ENCODE measurements around the gene ALDH1B1. TPM values are rescaled to one million over a fixed set of nuclear protein-coding genes. Genes with fewer than 3 reads are reported as not detected.
A peak's percentile ranks its signal among the peaks of the same experiment; 100 is the strongest.

ALDH1B1 gene
- total RNA-seq, 1 experiment from 2014 or later, result 29.0 TPM

DNA sequence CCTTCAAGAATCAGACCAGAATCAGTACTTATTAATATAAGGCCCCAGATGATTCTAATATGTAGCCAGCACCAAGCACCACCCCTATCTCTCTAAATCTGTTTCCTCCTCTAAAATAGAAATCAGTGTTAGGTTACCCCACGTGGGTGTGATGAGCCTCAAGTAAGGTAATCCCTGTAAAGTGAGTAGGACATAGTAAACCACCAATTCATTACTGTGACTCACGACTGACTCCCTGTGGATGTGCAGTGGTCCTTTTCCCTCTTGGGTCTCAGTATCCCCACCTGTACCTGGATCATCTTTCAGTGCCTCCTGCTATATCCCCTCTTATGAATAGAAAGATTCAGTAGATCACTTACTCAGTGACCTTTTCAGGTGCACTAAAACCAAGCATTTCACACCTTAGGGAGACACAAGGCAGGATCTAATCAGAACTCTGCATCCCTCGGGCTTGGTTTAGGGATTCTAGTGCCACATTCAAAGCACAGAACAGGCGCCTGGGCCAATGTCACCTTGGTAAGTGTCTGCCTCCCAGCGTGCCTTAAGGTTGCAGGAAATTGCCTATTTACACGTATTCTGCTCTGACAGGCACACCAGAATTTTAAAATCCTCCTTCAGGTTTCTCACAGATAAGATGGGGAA lies 12.2 kb upstream of the ALDH1B1 start:
- H3K79me2 ChIP-seq (ENCODE audit: low read length), result no peaks in the 10 kb centered on the region
- no peaks in the 10 kb centered on the region for H3K9me3 ChIP-seq (ENCODE audit: low read length)
- H3K27me3 ChIP-seq (ENCODE audit: low read length), result no peaks in the 10 kb centered on the region
- intact Hi-C loops (cut with micrococcal nuclease), result no loop called here
- TF ChIP-seq CTCF (conservative IDR thresholded peaks at IDR 0.05; ENCODE audit: low read depth, low read length), result peak; percentile 45; the same call in 1 of the 2 replicates
- TF ChIP-seq EZH2 (IDR thresholded peaks at IDR 0.05; ENCODE audit: low read length, unreplicated experiment), result no peak
- H2AFZ ChIP-seq (ENCODE audit: low read length), result no peak overlapping the region
- ChIA-PET POLR2A (ENCODE audit: unreplicated experiment) (no interaction called here), CTCF (no interaction called here)
- H3K4me2 ChIP-seq (ENCODE audit: low read length), result peak overlapping the region; percentile 3
- BruUV-seq (replicated peaks), result no TSS peak
- H3K4me1 ChIP-seq (ENCODE audit: insufficient read depth, low read length), result peaks cover 31% of the 10 kb centered on the region
- no peaks in the 10 kb centered on the region for H4K20me1 ChIP-seq (ENCODE audit: low read length)
- peak overlapping the region; percentile 28 for H3K27ac ChIP-seq (ENCODE audit: low read length)
- no peak overlapping the region for H3K9ac ChIP-seq (ENCODE audit: low read length)
- H3K9me2 ChIP-seq (replicated peaks; ENCODE audit: low read length), result no peaks in the 10 kb centered on the region
- ATAC-seq, result peak; percentile 76
- no peaks in the 10 kb centered on the region for H3K36me3 ChIP-seq (ENCODE audit: low read depth, low read length)
- H3K4me3 ChIP-seq (ENCODE audit: low read length), result no peak overlapping the region
- DNase-seq, result peak; percentile 71
- no peaks in the 10 kb centered on the region for H3F3A ChIP-seq (ENCODE audit: low read length, unreplicated experiment)

GRCh38 chr9:38380872-38381534 lies 11.5 kb upstream of the ALDH1B1 start:
- no peaks in the 10 kb centered on the region for H4K20me1 ChIP-seq (ENCODE audit: low read length)
- ChIA-PET POLR2A (ENCODE audit: unreplicated experiment) (no interaction called here), CTCF (no interaction called here)
- peak overlapping the region; percentile 28 for H3K27ac ChIP-seq (ENCODE audit: low read length)
- ATAC-seq, result peak; percentile 56
- BruUV-seq (replicated peaks), result no TSS peak
- H3F3A ChIP-seq (ENCODE audit: low read length, unreplicated experiment), result no peaks in the 10 kb centered on the region
- peaks cover 31% of the 10 kb centered on the region for H3K4me1 ChIP-seq (ENCODE audit: insufficient read depth, low read length)
- no peaks in the 10 kb centered on the region for H3K9me3 ChIP-seq (ENCODE audit: low read length)
- no peak overlapping the region for H3K9ac ChIP-seq (ENCODE audit: low read length)
- no peak for TF ChIP-seq EZH2phosphoT487 (IDR thresholded peaks at IDR 0.05; ENCODE audit: borderline replicate concordance, low read length)
- no peak for TF ChIP-seq EZH2 (IDR thresholded peaks at IDR 0.05; ENCODE audit: low read length, unreplicated experiment)
- TF ChIP-seq CTCF (conservative IDR thresholded peaks at IDR 0.05; ENCODE audit: low read depth, low read length), result no peak
- H3K4me2 ChIP-seq (ENCODE audit: low read length), result peak overlapping the region; percentile 22; the same call in 1 of the 2 replicates
- no peaks in the 10 kb centered on the region for H3K79me2 ChIP-seq (ENCODE audit: low read length)
- DNase-seq, result peak; percentile 54
- H3K27me3 ChIP-seq (ENCODE audit: low read length), result no peaks in the 10 kb centered on the region
- intact Hi-C loops (cut with micrococcal nuclease), result no loop called here
- H2AFZ ChIP-seq (ENCODE audit: low read length), result peak overlapping the region; percentile 38; the same call in 1 of the 2 replicates
- H3K36me3 ChIP-seq (ENCODE audit: low read depth, low read length), result no peaks in the 10 kb centered on the region
- H3K4me3 ChIP-seq (ENCODE audit: low read length), result no peak overlapping the region
- H3K9me2 ChIP-seq (replicated peaks; ENCODE audit: low read length), result no peaks in the 10 kb centered on the region

- Histone ChIP-seq H3K4me1 (ENCODE audit: insufficient read depth, low read length) (peaks cover 31% of the 10 kb centered on the region), H3K36me3 (ENCODE audit: low read depth, low read length) (no peaks in the 10 kb centered on the region), H2AFZ (ENCODE audit: low read length) (no peak overlapping the region), H3K4me3 (ENCODE audit: low read length) (no peak overlapping the region), H3K4me2 (ENCODE audit: low read length) (no peak overlapping the region), H3K27me3 (ENCODE audit: low read length) (no peaks in the 10 kb centered on the region), H3K9ac (ENCODE audit: low read length) (no peak overlapping the region), H3K9me2 (replicated peaks; ENCODE audit: low read length) (no peaks in the 10 kb centered on the region), H3K79me2 (ENCODE audit: low read length) (no peaks in the 10 kb centered on the region), H4K20me1 (ENCODE audit: low read length) (no peaks in the 10 kb centered on the region), H3F3A (ENCODE audit: low read length, unreplicated experiment) (no peaks in the 10 kb centered on the region), H3K27ac (ENCODE audit: low read length) (no peak overlapping the region), H3K9me3 (ENCODE audit: low read length) (no peaks in the 10 kb centered on the region)
- no TSS peak for BruUV-seq (replicated peaks)
- POLR2A ChIA-PET (ENCODE audit: unreplicated experiment), result no interaction called here
- ATAC-seq, result no peak
- TF ChIP-seq EZH2phosphoT487 (IDR thresholded peaks at IDR 0.05; ENCODE audit: borderline replicate concordance, low read length), result no peak
- TF ChIP-seq CTCF (conservative IDR thresholded peaks at IDR 0.05; ENCODE audit: low read depth, low read length), result no peak
- no peak for TF ChIP-seq EZH2 (IDR thresholded peaks at IDR 0.05; ENCODE audit: low read length, unreplicated experiment)
- CTCF ChIA-PET, result no interaction called here
- intact Hi-C loops (cut with micrococcal nuclease), result no loop called here
- DNase-seq, result no peak
Observed at GRCh38 chr9:38382141-38382540, 10.4 kb upstream of the ALDH1B1 start.

All from PC-3 (cell line).